LoVo (cell line): Measurements from ENCODE around the gene TSC22D3.

Experiments used
- DNase-seq: peaks from one replicate; pipeline ENCODE4 v3.0.0-alpha.2; 2016; ENCODE audit warnings: low spot score

Gene TSC22D3

GRCh38 chrX:107760304-107761077 lies 15.1 kb downstream of the TSC22D3 start:
- DNase-seq: no peak

- no peak for DNase-seq
Observed at GRCh38 chrX:107758231-107758766, 17.3 kb downstream of the TSC22D3 start.

GRCh38 chrX:107755721-107756120 lies 19.9 kb downstream of the TSC22D3 start:
- DNase-seq: no peak

DNA sequence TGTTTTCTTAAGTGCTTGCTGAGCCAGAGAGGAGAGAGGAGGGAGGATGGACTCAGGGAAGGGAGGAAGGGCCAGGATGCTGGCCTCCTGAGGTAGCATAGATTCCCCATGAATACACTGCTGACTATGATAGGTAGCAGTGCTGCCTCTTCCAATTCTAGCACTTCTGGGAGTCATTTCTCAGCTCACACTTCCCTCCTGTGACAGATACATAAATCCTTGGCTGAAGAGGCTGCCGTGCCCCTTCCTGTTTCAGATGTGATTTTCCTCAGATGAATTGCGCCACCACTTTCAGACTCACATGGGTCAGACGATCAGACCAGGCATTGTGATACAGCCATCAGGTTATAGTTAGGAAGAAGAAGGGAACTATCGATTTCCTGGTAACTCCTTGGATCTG lies 22.4 kb downstream of the TSC22D3 start:
- no peak for DNase-seq

DNA sequence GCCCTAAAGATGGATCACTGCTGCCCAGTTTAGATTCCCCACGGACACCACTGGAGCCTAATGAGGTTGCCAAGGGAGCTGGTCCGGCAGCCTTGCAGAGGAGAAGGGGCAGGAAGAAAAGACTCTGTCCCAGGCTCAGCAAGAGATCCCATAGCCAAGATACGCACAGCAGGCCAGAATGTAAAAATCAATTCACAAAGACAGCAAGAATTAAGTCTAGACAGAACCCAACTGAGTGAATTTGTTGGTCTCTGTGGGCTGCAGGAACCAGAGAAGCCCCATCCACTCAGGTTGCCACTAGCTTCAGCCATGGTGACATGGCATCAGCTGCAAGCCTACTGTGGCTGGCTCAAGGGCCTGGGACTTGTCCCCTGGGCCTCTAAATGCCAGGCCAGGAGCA lies 22.9 kb downstream of the TSC22D3 start:
- DNase-seq: no peak

- DNase-seq: no peak
Observed at GRCh38 chrX:107752043-107752442, 23.5 kb downstream of the TSC22D3 start.

DNA sequence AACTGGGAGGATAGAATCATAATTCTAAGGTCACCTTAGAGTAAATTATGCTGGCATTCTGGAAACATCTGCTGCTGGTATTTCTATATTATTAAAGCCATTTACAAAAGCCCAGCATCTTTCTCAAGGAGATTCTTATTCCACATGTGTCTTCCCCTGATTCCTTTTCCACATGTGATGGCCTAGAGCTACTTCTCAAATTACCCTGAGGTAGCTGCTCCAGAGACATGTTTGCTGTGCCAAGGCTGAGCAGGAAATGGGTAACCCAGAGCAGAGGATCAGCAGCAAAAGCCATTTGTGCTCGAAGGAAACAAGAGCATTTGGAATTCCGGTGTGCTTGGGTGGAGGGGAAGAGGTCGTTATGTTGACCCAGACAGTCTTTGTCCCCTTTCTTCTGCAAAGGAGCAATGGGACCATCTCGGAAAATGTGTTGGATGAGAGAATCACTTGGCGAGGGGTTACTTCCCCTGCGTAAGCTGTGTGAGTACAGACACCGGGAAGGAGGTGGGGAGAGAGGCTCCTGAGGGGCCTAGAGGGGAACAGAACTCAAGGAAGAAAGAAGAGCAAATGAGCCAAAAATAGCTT lies 24.6 kb downstream of the TSC22D3 start:
- DNase-seq: no peak

DNA sequence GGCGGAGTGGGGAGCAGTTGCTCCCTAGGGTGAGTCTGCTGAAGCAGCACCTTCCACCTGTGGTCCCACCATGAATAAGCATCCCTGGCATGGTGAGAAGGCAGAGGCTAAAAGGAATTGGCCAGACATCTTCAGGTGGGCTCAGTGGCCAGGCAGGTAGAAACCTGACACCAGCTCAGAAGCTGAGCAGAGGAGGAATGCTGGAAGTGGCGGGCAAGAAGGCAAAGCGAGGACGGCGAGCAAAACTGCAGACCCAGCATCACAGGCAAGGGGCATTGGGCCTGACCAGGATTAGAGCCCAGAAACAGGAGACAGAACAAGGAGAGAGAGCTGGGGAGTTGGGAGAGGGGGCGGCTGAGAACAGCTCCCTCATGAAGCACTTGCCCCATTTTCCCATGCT lies 25.3 kb downstream of the TSC22D3 start:
- DNase-seq: no peak

GRCh38 chrX:107748506-107748905 lies 27.1 kb downstream of the TSC22D3 start:
- no peak for DNase-seq

- peak; percentile 17 for DNase-seq
Observed at GRCh38 chrX:107747596-107748161, 27.9 kb downstream of the TSC22D3 start.

DNA sequence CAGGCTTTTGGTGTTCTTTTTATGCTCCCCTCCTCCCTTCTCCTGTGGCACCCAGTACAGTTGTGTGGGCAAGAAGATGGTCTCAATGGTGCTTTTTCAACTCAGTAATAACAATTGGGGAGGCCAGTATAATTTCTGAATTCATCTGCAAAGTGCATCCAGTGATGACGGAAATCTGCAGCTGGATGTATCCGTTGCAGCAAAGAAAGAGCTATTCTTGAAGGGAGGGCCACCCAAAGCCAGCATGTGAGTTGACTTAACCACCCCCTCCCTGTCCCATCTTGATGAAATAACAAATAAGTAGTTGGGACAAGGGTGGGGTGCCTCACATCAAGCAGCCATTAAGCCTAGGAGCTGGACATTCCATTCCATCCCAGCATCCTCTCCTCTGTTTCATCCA lies 30.7 kb downstream of the TSC22D3 start:
- no peak for DNase-seq

DNA sequence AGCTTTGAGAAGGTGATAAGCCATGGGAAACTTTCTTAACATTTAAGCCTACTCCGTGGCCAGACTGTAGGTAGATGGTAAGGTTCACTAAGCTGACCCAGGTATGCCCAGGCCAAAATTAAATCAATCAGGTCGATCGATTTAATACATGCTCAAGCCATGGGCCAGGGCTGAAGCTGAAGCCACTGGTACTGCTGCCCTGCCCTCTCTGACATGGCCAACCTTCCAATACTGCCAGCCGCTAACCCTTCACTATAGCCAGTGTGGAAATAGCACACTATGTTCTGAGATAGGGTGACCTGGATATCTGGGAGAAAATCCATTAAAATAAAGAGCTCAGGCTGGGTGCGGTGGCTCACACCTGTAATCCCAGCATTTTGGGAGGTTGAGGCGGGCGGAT lies 31.6 kb downstream of the TSC22D3 start:
- no peak for DNase-seq

DNA sequence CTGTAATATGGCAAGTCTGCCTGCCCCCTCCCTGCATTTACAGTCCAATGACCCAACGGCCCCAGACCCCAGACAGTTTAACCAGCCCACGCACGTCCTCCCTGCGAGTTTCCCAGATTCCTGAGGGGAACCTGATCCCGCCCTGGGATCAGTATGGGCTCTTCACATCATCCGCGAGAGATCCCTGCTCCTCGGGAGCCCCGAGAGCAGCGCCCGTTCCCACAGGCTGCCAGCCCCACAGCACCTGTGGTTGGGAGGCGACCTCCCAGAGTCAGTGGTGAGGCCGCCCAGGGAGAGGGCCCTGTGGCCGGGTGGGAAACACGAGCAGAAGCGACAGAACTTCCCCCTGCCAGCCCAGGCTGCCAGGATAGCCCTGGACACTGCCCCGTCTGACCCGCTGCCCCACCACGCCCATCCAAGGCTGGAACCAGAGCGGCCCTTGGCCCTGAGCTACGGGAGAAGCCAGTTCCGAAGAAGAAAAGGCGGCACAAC lies 32.8 kb downstream of the TSC22D3 start:
- DNase-seq: no peak

GRCh38 chrX:107741404-107741790 lies 34.2 kb downstream of the TSC22D3 start:
- DNase-seq: no peak

- DNase-seq: no peak
Observed at GRCh38 chrX:107739541-107739940, 36.0 kb downstream of the TSC22D3 start.

GRCh38 chrX:107738768-107739167 lies 36.8 kb downstream of the TSC22D3 start:
- no peak for DNase-seq

DNA sequence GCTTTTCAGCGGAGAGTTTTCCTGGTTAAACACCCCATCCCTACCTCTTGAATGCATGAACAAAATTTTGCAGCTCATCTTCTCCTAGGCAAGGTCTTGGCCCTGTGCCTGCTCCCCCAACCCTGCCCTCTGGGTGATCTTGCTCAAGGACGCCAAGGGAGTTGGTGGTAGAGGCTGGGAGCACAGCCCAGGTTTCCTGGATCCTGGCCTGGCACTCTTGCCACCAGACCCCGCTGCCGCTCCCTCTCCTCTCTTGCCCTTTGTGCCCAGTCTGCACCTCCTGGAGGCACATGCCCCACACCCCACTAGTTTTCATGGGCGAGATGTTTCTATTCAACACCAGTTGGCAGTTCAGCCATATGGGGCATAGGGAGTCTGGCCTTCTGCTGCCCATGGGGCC lies 37.3 kb downstream of the TSC22D3 start:
- no peak for DNase-seq

DNA sequence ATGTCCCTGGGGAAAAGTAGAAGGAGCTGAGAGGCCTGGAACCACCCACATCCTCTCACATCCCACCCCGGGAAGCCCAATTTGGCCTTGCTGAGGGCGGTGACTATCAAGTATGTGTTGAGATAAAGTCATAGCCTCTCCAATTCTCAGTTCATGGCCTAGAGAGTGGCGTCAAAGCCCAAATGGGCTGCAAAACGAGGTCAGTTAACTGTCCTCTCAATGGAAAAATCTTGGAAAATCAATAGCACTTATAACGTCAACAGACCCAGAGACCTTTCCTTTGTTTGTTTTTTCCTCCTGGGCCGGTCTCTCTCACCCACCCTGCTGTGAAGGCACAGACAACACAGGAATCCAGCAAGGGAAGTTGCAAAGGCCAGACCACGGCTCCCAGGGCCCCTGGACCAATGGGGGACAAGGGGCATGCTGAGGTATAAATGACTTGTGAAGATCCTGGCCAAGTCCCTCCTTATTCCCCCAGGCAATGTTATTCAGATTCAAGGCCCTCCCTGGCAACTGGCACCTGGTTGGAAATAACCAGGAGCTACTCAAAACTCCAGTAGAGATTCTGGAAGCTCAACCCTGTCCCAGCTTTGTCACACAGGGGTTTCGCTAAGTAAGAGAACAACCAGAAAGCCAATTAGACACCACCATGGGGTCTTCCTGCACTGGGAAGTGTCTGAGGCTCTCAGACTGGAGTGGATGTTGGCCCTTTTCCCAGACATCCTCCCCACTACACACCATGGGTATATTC lies 38.6 kb downstream of the TSC22D3 start:
- no peak for DNase-seq

DNA sequence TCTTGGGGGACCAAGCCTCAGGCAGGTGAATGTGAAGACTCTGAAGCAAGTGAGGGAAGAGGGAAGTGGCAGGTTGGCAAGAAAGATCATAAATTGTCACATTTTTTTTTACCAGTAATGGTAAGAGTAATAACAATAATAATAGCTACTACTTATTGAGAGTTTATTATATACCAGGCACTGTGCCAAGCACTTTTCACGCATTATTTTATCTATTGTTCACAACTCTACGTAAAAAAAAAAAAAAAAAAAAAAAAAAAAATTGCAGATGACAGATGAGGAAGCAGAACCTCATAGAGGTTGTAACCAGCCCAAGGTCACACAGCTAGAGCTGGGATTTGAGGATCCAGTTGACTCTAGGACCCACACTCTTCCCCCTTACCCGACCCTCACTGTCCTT lies 40.9 kb downstream of the TSC22D3 start:
- DNase-seq: no peak

- DNase-seq: no peak
Observed at GRCh38 chrX:107733686-107734085, 41.9 kb downstream of the TSC22D3 start.

DNA sequence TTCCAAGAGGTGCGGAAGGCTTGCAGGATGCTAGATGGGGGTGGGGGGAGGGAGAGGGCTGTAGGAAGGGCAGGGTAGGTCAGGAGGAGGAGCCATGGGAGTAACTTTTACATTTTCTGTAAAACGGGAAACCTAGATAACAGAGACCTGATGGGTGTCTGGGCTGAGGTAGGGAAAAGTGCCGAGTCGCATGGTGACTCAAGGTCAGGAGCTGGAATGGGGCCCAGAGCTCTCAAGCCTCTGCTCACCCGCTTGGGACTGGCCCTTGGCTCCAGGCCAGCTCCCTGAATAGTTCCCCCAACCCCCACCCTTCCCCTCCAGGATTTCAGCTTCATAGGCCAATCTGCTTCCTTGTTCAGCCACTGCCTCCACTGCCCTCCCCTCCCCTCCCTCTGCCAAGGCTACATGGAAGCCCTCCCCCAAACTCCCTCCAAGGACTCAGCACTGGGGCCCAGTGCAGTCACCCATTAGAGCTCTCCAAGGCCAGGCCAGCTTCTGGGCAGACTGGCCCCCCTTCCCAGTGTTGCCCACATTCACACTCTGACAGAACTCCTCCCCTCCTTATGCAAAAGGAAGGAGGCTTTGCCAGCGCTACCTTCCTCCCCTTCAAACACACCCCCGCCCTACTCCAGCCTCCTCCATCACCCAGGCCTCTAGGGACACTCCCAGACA lies 43.6 kb downstream of the TSC22D3 start:
- DNase-seq: peak; percentile 62
